HEK293 (cell line): ENCODE results near the gene CRYBB3.

Source experiments
- ZBTB1 ChIP-seq: fragments of 450-650 bp; formaldehyde crosslinking; IDR thresholded peaks from 2 replicates; pipeline ENCODE4 v1.5.1; 2016; ENCODE audit warnings: missing biosample characterization, missing genetic modification characterization
- TF ChIP-seq, protein P1 (sequence below): fragments of 450-650 bp; formaldehyde crosslinking; IDR thresholded peaks from 2 replicates; pipeline ENCODE4 v1.5.1; 2016; ENCODE audit warnings: missing biosample characterization, missing genetic modification characterization

DNA sequence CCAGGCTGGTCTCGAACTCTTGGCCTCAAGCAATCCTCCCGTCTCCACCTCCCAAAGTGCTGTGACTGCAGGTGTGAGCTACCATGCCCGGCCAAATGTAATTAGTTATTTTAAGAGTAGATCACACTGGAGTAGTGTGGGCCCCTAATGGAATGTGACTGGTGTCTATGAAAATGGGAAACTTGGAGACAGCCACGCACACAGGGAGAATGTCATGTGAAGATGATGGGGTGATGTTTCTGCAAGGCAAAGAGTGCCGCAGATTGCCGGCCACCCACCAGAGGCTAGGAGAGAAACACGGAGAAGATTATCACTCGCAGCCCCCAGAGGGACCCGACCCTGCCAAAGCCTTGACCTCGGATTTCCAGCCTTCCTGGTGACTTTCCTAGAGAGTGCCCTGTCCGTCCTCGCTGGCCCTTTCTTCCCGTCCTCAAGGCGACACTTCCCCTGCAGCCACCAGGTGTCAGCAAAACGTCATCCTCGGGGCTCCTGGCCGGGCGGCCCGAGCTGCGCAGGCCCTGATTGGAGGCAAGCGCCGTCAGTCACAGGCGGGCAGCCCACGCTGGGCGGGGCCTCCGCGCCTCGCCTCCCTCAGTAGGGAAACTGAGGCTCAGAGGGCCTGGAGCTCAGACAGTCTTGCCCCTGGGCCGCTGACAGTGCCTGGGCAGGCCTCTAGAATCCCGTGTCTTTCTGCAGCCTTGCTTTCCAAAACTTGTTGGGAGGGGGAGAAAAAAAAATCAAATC is 36.1 kb downstream of the CRYBB3 start:
- TF ChIP-seq ZBTB1 (tag by site-specific recombination), result no peak
- TF ChIP-seq, protein P1, sequence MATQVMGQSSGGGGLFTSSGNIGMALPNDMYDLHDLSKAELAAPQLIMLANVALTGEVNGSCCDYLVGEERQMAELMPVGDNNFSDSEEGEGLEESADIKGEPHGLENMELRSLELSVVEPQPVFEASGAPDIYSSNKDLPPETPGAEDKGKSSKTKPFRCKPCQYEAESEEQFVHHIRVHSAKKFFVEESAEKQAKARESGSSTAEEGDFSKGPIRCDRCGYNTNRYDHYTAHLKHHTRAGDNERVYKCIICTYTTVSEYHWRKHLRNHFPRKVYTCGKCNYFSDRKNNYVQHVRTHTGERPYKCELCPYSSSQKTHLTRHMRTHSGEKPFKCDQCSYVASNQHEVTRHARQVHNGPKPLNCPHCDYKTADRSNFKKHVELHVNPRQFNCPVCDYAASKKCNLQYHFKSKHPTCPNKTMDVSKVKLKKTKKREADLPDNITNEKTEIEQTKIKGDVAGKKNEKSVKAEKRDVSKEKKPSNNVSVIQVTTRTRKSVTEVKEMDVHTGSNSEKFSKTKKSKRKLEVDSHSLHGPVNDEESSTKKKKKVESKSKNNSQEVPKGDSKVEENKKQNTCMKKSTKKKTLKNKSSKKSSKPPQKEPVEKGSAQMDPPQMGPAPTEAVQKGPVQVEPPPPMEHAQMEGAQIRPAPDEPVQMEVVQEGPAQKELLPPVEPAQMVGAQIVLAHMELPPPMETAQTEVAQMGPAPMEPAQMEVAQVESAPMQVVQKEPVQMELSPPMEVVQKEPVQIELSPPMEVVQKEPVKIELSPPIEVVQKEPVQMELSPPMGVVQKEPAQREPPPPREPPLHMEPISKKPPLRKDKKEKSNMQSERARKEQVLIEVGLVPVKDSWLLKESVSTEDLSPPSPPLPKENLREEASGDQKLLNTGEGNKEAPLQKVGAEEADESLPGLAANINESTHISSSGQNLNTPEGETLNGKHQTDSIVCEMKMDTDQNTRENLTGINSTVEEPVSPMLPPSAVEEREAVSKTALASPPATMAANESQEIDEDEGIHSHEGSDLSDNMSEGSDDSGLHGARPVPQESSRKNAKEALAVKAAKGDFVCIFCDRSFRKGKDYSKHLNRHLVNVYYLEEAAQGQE (tag by site-specific recombination), result no peak
